HCT116 (cell line): ENCODE results near the gene CDH4. TPM values are rescaled to one million over a fixed set of nuclear protein-coding genes. Genes with fewer than 3 reads are reported as not detected.

Source experiments
- ATAC-seq: fragments of 200-7000 bp; cut with Tn5 transposase; 2 replicates; pipeline ENCODE4 v1.9.1; 2020; ENCODE audit warnings: mild to moderate bottlenecking, moderate library complexity
- BruUV-seq: library from RNA; stranded (reverse); fragments of 400-500 nt; replicated peaks from 2 replicates; lab custom pipeline; 2021; lab: Mats Ljungman, UMichigan
- CTCF ChIA-PET: fragments of 300-600 bp; sonication (Branson Sonifier 250); formaldehyde crosslinking; loops from one replicate; lab custom pipeline; 2021; ENCODE audit warnings: antibody characterized with exemption; lab: Charles Lee
- POLR2A ChIA-PET: fragments of 300-600, 350-600 bp; sonication (Branson Sonifier 250); formaldehyde crosslinking; loops from one replicate; lab custom pipeline; 2021; ENCODE audit warnings: antibody characterized with exemption; lab: Charles Lee
- RAD21 ChIA-PET, 2 experiments: fragments of 300-600 bp; sonication (Branson Sonifier 250); formaldehyde crosslinking; loops; one replicate each; lab custom pipeline; 2023; ENCODE audit warnings: low total read pairs in 2 of 2; ENCODE audit not compliant: uncharacterized antibody in 2 of 2, unreplicated experiment in 2 of 2, low non-redundant PET in 1 of 2; lab: Charles Lee
- DNase-seq: peaks from one replicate; pipeline ENCODE4 v3.0.0-alpha.2; 2010; ENCODE audit warnings: low read depth, low spot score
- H2AFZ ChIP-seq: fragments of 200-600 bp; shearing (Covaris generic), sonication (generic); 2 replicates; pipeline ENCODE4 v1.6.1; 2017; ENCODE audit warnings: low read depth, mixed run types, mixed read lengths, antibody characterized with exemption, low read length; ENCODE audit not compliant: poor library complexity, severe bottlenecking
- H3K27ac ChIP-seq: 2 replicates; pipeline ENCODE4 v1.5.1; 2012; ENCODE audit warnings: low read depth, low read length
- H3K27me3 ChIP-seq: fragments of 200-600 bp; sonication (generic); 2 replicates; pipeline ENCODE4 v1.6.1; 2016; ENCODE audit warnings: mixed run types, low read length, mixed read lengths; ENCODE audit not compliant: insufficient read depth
- H3K36me3 ChIP-seq, 2 experiments: fragments of 200-500 bp in 1 of 2; fragments of 200-600 bp in 1 of 2; sonication (Bioruptor generic) in 1 of 2; sonication (generic) in 1 of 2; 2 replicates each; pipeline versions ENCODE4 v1.5.1 to v1.6.1; 2014 to 2016; ENCODE audit warnings: low read length in 2 of 2, inconsistent platforms in 1 of 2, mixed read lengths in 1 of 2, mixed run types in 1 of 2; ENCODE audit not compliant: insufficient read depth in 2 of 2, control insufficient read depth in 1 of 2
- H3K4me1 ChIP-seq, 2 experiments: fragments of 200-600 bp in 1 of 2; sonication (generic) in 1 of 2; 2 replicates each; pipeline versions ENCODE4 v1.5.1 to v1.6.1; 2012 to 2017; ENCODE audit warnings: low read length in 2 of 2, inconsistent platforms in 1 of 2, mild to moderate bottlenecking in 1 of 2, mixed read lengths in 1 of 2, mixed run types in 1 of 2, moderate library complexity in 1 of 2; ENCODE audit not compliant: insufficient read depth in 2 of 2, control insufficient read depth in 1 of 2
- H3K4me2 ChIP-seq: fragments of 200-600 bp; sonication (generic); 2 replicates; pipeline ENCODE4 v1.6.1; 2017; ENCODE audit warnings: mixed run types, low read length, mixed read lengths
- H3K4me3 ChIP-seq, 2 experiments: fragments of 200-600 bp in 1 of 2; sonication (generic) in 1 of 2; replicated peaks in 1 of 2; 2 replicates each; pipeline ENCODE4 v1.5.1; 2011 to 2016; ENCODE audit warnings: low read length in 2 of 2, control low read depth in 1 of 2, low read depth in 1 of 2, mild to moderate bottlenecking in 1 of 2, mixed read lengths in 1 of 2, mixed run types in 1 of 2
- H3K79me2 ChIP-seq: fragments of 200-600 bp; sonication (generic); 2 replicates; pipeline ENCODE4 v1.6.1; 2017; ENCODE audit warnings: mild to moderate bottlenecking, mixed run types, low read length, moderate library complexity, mixed read lengths; ENCODE audit not compliant: insufficient read depth
- H3K9ac ChIP-seq: fragments of 200-600 bp; sonication (generic); 2 replicates; pipeline ENCODE4 v1.6.1; 2016; ENCODE audit warnings: low read length, mixed read lengths
- H3K9me2 ChIP-seq: fragments of 200-600 bp; sonication (generic), shearing (Covaris generic); 2 replicates; pipeline ENCODE4 v1.6.1; 2017; ENCODE audit warnings: mixed run types, mild to moderate bottlenecking, moderate library complexity; ENCODE audit not compliant: insufficient read depth
- H3K9me3 ChIP-seq, 2 experiments: fragments of 200-500 bp in 1 of 2; fragments of 200-600 bp in 1 of 2; sonication (Bioruptor generic) in 1 of 2; sonication (generic) in 1 of 2; 2 replicates each; pipeline ENCODE4 v1.6.1; 2014 to 2017; ENCODE audit warnings: low read length in 2 of 2, mixed read lengths in 2 of 2, inconsistent platforms in 1 of 2, low read depth in 1 of 2, mild to moderate bottlenecking in 1 of 2, mixed run types in 1 of 2, moderate library complexity in 1 of 2; ENCODE audit not compliant: control insufficient read depth in 1 of 2, insufficient read depth in 1 of 2
- H4K20me1 ChIP-seq: fragments of 200-600 bp; sonication (generic), shearing (Covaris generic); 2 replicates; pipeline ENCODE4 v1.6.1; 2017; ENCODE audit warnings: mixed run types, mild to moderate bottlenecking, moderate library complexity; ENCODE audit not compliant: insufficient read depth
- CBX3 ChIP-seq: IDR thresholded peaks from 2 replicates; pipeline ENCODE4 v1.6.1; 2012; ENCODE audit warnings: low read depth
- CEBPB ChIP-seq: IDR thresholded peaks from 2 replicates; pipeline ENCODE4 v1.6.1; 2012; ENCODE audit warnings: low read depth
- EGR1 ChIP-seq: IDR thresholded peaks from 2 replicates; pipeline ENCODE4 v1.6.1; 2012; ENCODE audit warnings: low read depth
- EZH2 ChIP-seq: fragments of 200-600 bp; sonication (generic); IDR thresholded peaks from 2 replicates; pipeline ENCODE4 v1.6.1; 2017; ENCODE audit warnings: antibody characterized with exemption, mixed run types
- JUND ChIP-seq: IDR thresholded peaks from 2 replicates; pipeline ENCODE4 v1.6.1; 2012
- POLR2A ChIP-seq: IDR thresholded peaks from 2 replicates; pipeline ENCODE4 v1.7.0; 2011; ENCODE audit warnings: borderline replicate concordance; ENCODE audit not compliant: insufficient read depth, insufficient read length; ENCODE audit errors: extremely low read depth
- POLR2AphosphoS5 ChIP-seq: IDR thresholded peaks from 2 replicates; pipeline ENCODE4 v1.6.1; 2011; ENCODE audit warnings: mild to moderate bottlenecking, low read depth, low read length, moderate library complexity
- RAD21 ChIP-seq: IDR thresholded peaks from 2 replicates; pipeline ENCODE4 v1.6.1; 2012; ENCODE audit warnings: low read depth, mild to moderate bottlenecking
- TCF7L2 ChIP-seq: IDR thresholded peaks from 2 replicates; pipeline ENCODE4 v1.7.0; 2011; ENCODE audit warnings: borderline replicate concordance, inconsistent platforms; ENCODE audit not compliant: insufficient read depth, insufficient read length; ENCODE audit errors: extremely low read depth
- YY1 ChIP-seq: IDR thresholded peaks from 2 replicates; pipeline ENCODE4 v1.6.1; 2011; ENCODE audit warnings: low read length, low read depth, moderate library complexity, mild to moderate bottlenecking; ENCODE audit not compliant: insufficient replicate concordance; ENCODE audit errors: extremely low read depth
- ZFX ChIP-seq: fragments of 450-650 bp; IDR thresholded peaks from 2 replicates; pipeline ENCODE4 v1.6.1; 2017
- ZNF274 ChIP-seq: fragments of 200-500 bp; sonication (Bioruptor generic); IDR thresholded peaks from 2 replicates; pipeline ENCODE4 v1.6.1; 2014; ENCODE audit warnings: mild to moderate bottlenecking, low read depth, low read length, inconsistent platforms
- intact Hi-C: fragments of 100-400 bp; cut with micrococcal nuclease; formaldehyde crosslinking; loops from 2 replicates; pipeline ENCODE4 v1.10.0; 2022
- total RNA-seq: library from RNA; stranded (reverse); gene quantifications from one replicate; pipeline ENCODE4 v1.2.1, GENCODE V29; 2021; ENCODE audit not compliant: unreplicated experiment
- TF ChIP-seq, protein P1 (sequence below): IDR thresholded peaks from 2 replicates; pipeline ENCODE4 v1.6.1; 2012; ENCODE audit warnings: low read depth
- TF ChIP-seq, protein P2 (sequence below): IDR thresholded peaks from 2 replicates; pipeline ENCODE4 v1.6.1; 2012

Gene CDH4
- total RNA-seq, 1 experiment from 2014 or later, result not detected

- TF ChIP-seq ZFX (no peak), EZH2 (no peak), YY1 (no peak)
- TF ChIP-seq, protein P1, sequence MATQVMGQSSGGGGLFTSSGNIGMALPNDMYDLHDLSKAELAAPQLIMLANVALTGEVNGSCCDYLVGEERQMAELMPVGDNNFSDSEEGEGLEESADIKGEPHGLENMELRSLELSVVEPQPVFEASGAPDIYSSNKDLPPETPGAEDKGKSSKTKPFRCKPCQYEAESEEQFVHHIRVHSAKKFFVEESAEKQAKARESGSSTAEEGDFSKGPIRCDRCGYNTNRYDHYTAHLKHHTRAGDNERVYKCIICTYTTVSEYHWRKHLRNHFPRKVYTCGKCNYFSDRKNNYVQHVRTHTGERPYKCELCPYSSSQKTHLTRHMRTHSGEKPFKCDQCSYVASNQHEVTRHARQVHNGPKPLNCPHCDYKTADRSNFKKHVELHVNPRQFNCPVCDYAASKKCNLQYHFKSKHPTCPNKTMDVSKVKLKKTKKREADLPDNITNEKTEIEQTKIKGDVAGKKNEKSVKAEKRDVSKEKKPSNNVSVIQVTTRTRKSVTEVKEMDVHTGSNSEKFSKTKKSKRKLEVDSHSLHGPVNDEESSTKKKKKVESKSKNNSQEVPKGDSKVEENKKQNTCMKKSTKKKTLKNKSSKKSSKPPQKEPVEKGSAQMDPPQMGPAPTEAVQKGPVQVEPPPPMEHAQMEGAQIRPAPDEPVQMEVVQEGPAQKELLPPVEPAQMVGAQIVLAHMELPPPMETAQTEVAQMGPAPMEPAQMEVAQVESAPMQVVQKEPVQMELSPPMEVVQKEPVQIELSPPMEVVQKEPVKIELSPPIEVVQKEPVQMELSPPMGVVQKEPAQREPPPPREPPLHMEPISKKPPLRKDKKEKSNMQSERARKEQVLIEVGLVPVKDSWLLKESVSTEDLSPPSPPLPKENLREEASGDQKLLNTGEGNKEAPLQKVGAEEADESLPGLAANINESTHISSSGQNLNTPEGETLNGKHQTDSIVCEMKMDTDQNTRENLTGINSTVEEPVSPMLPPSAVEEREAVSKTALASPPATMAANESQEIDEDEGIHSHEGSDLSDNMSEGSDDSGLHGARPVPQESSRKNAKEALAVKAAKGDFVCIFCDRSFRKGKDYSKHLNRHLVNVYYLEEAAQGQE, result no peak
Observed at GRCh38 chr20:61692479-61692878, 440.4 kb downstream of the CDH4 start (continued).

GRCh38 chr20:61693055-61693600 lies 441.1 kb downstream of the CDH4 start:
- H3K4me1 ChIP-seq, result no peaks in the 10 kb centered on the region
- intact Hi-C loops, result no loop called here
- BruUV-seq, result no TSS peak
- no peaks in the 10 kb centered on the region for H3K9me3 ChIP-seq
- ChIA-PET POLR2A (no interaction called here), CTCF (no interaction called here), RAD21 (no interaction called here)
- no peak overlapping the region for H3K4me3 ChIP-seq
- no peak overlapping the region for H3K4me2 ChIP-seq
- DNase-seq (no peak), ATAC-seq (no peak)
- no peaks in the 10 kb centered on the region for H3K36me3 ChIP-seq
- no peaks in the 10 kb centered on the region for H4K20me1 ChIP-seq
- TF ChIP-seq YY1 (no peak), CEBPB (no peak), POLR2A (no peak), ZNF274 (no peak), EGR1 (no peak), EZH2 (no peak), RAD21 (no peak), TCF7L2 (no peak), CBX3 (no peak), JUND (no peak), POLR2AphosphoS5 (no peak)
- TF ChIP-seq, protein P1, result no peak
- TF ChIP-seq, protein P2, sequence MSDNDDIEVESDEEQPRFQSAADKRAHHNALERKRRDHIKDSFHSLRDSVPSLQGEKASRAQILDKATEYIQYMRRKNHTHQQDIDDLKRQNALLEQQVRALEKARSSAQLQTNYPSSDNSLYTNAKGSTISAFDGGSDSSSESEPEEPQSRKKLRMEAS, result no peak
- H2AFZ ChIP-seq, result no peak overlapping the region
- H3K27me3 ChIP-seq, result peaks cover 38% of the 10 kb centered on the region
- no peak overlapping the region for H3K27ac ChIP-seq
- no peak overlapping the region for H3K9ac ChIP-seq
- H3K79me2 ChIP-seq, result no peaks in the 10 kb centered on the region
- no peaks in the 10 kb centered on the region for H3K9me2 ChIP-seq
